ENCODE data around the gene PIM3.
"Not testable (repeated sequence)": the region's sequence is repeated elsewhere in the genome, so short reads cannot be mapped to it uniquely, and the experiment has no call there.

Gene PIM3

GRCh38 chr22:49943405-49943765, 17.2 kb upstream of the PIM3 start:
- no peak for DNase-seq (ENCODE audit: low read depth)

- no peak for DNase-seq (ENCODE audit: low read depth)
Observed at GRCh38 chr22:49943771-49944398, 16.7 kb upstream of the PIM3 start.

GRCh38 chr22:49944399-49944891, 16.1 kb upstream of the PIM3 start:
- DNase-seq (ENCODE audit: low read depth): no peak

GRCh38 chr22:49945042-49945794, 15.4 kb upstream of the PIM3 start:
- not testable (repeated sequence) for DNase-seq (ENCODE audit: low read depth)

- no peak for DNase-seq (ENCODE audit: low read depth)
Observed at GRCh38 chr22:49946612-49947295, 13.8 kb upstream of the PIM3 start.

- no peak for DNase-seq (ENCODE audit: low read depth)
Observed at GRCh38 chr22:49947296-49947622, 13.3 kb upstream of the PIM3 start.

- no peak for DNase-seq (ENCODE audit: low read depth)
Observed at GRCh38 chr22:49948116-49948957, 12.2 kb upstream of the PIM3 start.

- no peak for DNase-seq (ENCODE audit: low read depth)
Observed at GRCh38 chr22:49948958-49949913, 11.3 kb upstream of the PIM3 start.

GRCh38 chr22:49949914-49950292, 10.7 kb upstream of the PIM3 start:
- no peak for DNase-seq (ENCODE audit: low read depth)

GRCh38 chr22:49950396-49950994, 10.1 kb upstream of the PIM3 start:
- no peak for DNase-seq (ENCODE audit: low read depth)

- no peak for DNase-seq (ENCODE audit: low read depth)
Observed at GRCh38 chr22:49951000-49951677, 9.4 kb upstream of the PIM3 start.

- DNase-seq (ENCODE audit: low read depth): no peak
Observed at GRCh38 chr22:49951678-49951985, 8.9 kb upstream of the PIM3 start.

GRCh38 chr22:49951986-49952896, 8.3 kb upstream of the PIM3 start:
- DNase-seq (ENCODE audit: low read depth): no peak

- no peak for DNase-seq (ENCODE audit: low read depth)
Observed at GRCh38 chr22:49953027-49953679, 7.4 kb upstream of the PIM3 start.

GRCh38 chr22:49953680-49954344, 6.8 kb upstream of the PIM3 start:
- DNase-seq (ENCODE audit: low read depth): no peak

GRCh38 chr22:49954354-49954753, 6.2 kb upstream of the PIM3 start:
- no peak for DNase-seq (ENCODE audit: low read depth)

- DNase-seq (ENCODE audit: low read depth): no peak
Observed at GRCh38 chr22:49954991-49955580, 5.5 kb upstream of the PIM3 start.
